ENCODE data around the gene IL6R.

DNA sequence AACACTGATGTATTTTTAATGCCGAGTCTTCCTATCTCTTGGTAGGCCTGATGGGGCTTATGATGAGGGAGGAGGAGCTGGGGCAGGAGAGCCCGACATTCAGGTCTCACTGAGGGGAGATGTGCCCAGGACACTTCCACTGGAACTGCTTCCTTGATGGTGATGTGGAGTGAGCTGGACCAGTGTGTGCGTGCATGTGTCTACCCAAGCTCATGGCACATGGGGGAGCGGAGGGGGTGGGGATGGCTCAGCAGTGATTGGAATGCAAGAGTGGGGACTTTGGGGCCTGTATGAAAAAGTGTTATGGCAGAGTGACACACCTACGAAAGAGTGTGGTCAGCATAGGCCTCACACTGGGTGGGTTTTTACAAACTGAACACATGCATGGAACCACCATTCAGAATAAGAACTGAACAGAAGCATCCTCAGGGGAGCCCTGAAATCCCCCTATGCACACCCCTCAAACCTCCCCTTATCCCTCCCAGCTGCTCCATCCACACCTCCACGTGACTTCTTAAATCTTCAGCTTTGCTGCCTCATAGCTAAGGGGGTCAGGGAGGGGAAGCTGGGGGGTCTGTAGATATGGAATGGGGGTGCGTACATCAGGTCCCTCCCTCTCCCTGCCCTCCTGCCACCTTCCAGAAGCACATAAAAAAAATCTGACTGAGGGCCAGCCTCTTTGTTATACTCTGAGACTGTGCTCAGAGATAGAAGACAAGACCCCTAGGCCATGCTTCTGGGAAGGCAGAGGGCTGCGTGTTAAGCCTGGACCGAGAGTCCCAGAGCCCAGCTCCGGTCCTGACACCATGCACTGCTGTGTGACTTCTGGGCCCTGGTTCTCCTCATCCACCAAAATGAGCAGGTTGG lies 11.6 kb downstream of the IL6R start:
- TF ChIP-seq, protein P1, sequence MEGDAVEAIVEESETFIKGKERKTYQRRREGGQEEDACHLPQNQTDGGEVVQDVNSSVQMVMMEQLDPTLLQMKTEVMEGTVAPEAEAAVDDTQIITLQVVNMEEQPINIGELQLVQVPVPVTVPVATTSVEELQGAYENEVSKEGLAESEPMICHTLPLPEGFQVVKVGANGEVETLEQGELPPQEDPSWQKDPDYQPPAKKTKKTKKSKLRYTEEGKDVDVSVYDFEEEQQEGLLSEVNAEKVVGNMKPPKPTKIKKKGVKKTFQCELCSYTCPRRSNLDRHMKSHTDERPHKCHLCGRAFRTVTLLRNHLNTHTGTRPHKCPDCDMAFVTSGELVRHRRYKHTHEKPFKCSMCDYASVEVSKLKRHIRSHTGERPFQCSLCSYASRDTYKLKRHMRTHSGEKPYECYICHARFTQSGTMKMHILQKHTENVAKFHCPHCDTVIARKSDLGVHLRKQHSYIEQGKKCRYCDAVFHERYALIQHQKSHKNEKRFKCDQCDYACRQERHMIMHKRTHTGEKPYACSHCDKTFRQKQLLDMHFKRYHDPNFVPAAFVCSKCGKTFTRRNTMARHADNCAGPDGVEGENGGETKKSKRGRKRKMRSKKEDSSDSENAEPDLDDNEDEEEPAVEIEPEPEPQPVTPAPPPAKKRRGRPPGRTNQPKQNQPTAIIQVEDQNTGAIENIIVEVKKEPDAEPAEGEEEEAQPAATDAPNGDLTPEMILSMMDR (IDR thresholded peaks at IDR 0.05), result no peak
- TF ChIP-seq POLR2AphosphoS5 (IDR thresholded peaks at IDR 0.05) (no peak), POLR2A (IDR thresholded peaks at IDR 0.05) (no peak)
